HG03571 (cell line): Measurements from ENCODE around the gene DBNDD2.

Source experiments
- ATAC-seq: cut with Tn5 transposase; IDR thresholded peaks from one replicate; pipeline ENCODE4 v1.9.1; 2021; ENCODE audit not compliant: unreplicated experiment

The DBNDD2 gene

GRCh38 chr20:45415822-45416637, 7.9 kb downstream of the DBNDD2 start, which contains the start of gene PIGT:
TSS of gene PIGT (plus strand) at chr20:45416141. CDS start at chr20:45416157, 16 bp downstream.
- peak; percentile 56 for ATAC-seq

GRCh38 chr20:45416917-45417316, 8.8 kb downstream of the DBNDD2 start:
- ATAC-seq, result no peak

GRCh38 chr20:45419188-45420091, 11.4 kb downstream of the DBNDD2 start:
- ATAC-seq, result peak; percentile 61

GRCh38 chr20:45420125-45420524, 12.0 kb downstream of the DBNDD2 start:
- no peak for ATAC-seq

- ATAC-seq, result no peak
Observed at GRCh38 chr20:45423700-45424099, 15.6 kb downstream of the DBNDD2 start.

GRCh38 chr20:45425561-45425960, 17.5 kb downstream of the DBNDD2 start:
- ATAC-seq, result no peak

GRCh38 chr20:45426320-45427016, 18.4 kb downstream of the DBNDD2 start:
- no peak for ATAC-seq

GRCh38 chr20:45427236-45428149, 19.4 kb downstream of the DBNDD2 start:
- no peak for ATAC-seq

GRCh38 chr20:45429618-45430017, 21.5 kb downstream of the DBNDD2 start:
- ATAC-seq, result no peak

- ATAC-seq, result no peak
Observed at GRCh38 chr20:45432294-45432693, 24.2 kb downstream of the DBNDD2 start.

GRCh38 chr20:45433316-45433715, 25.2 kb downstream of the DBNDD2 start:
- no peak for ATAC-seq

- ATAC-seq, result no peak
Observed at GRCh38 chr20:45433976-45434375, 25.9 kb downstream of the DBNDD2 start.

GRCh38 chr20:45436732-45437485, 28.8 kb downstream of the DBNDD2 start:
- peak; percentile 74 for ATAC-seq

GRCh38 chr20:45440424-45440823, 32.3 kb downstream of the DBNDD2 start:
- ATAC-seq, result no peak

- ATAC-seq, result no peak
Observed at GRCh38 chr20:45440891-45441685, 33.0 kb downstream of the DBNDD2 start.

- no peak for ATAC-seq
Observed at GRCh38 chr20:45441746-45442145, 33.7 kb downstream of the DBNDD2 start.

- no peak for ATAC-seq
Observed at GRCh38 chr20:45444050-45444449, 36.0 kb downstream of the DBNDD2 start.

GRCh38 chr20:45445805-45446562, 37.9 kb downstream of the DBNDD2 start:
- ATAC-seq, result no peak
